Measurements from ENCODE around the gene PTPRA. TPM values are rescaled to one million over a fixed set of nuclear protein-coding genes. Genes with fewer than 3 reads are reported as not detected.

Gene PTPRA
- total and polyA plus RNA-seq, 10 of the 15 experiments (the other 5 are each of a cell fraction or from before 2014, with no cell fraction given) = 3.9 to 62.1 (median 34.6) TPM

DNA sequence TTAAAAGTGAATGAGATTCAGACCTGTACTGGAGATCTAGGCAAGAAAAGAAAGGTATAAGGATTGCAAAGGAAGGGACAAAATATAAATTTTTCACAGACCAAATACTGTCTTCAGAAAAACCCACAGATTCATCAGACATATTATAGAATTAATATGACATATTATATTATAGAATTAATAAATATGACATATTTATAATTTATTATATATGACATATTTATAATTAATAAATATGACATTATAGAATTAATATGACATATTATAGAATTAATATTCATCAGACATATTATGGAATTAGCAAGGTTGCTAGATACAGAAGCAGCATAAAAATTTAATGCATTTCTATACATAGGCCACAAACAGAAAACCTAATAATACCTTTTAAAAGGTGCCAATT is 125.4 kb downstream of the PTPRA start:
- H3K36me3 ChIP-seq (ENCODE audit: control insufficient read depth in 2 of 2, insufficient read depth in 2 of 2, low read length in 1 of 2) = peaks cover 2 to 3% of the 10 kb centered on the region in 2 experiments; a peak in 3 of 4 replicates
- H3K4me3 ChIP-seq = no peak overlapping the region
- TF ChIP-seq RAD21 (IDR thresholded peaks at IDR 0.05; ENCODE audit: insufficient read depth, low read depth, low read length) (no peak), RCOR1 (conservative IDR thresholded peaks at IDR 0.05; ENCODE audit: low read depth, low read length) (no peak), FOXM1 (IDR thresholded peaks at IDR 0.05; ENCODE audit: low read depth, low read length) (no peak), CHD1 (IDR thresholded peaks at IDR 0.05; ENCODE audit: low read depth, low read length) (no peak), NBN (IDR thresholded peaks at IDR 0.05) (no peak), CREB1 (IDR thresholded peaks at IDR 0.05; ENCODE audit: low read depth) (no peak), PKNOX1 (IDR thresholded peaks at IDR 0.05) (no peak), BCL11A (IDR thresholded peaks at IDR 0.05; ENCODE audit: low read depth, low read length) (no peak), HCFC1 (IDR thresholded peaks at IDR 0.05; ENCODE audit: low read length) (no peak), NR2F1 (conservative IDR thresholded peaks at IDR 0.05) (no peak), KLF5 (IDR thresholded peaks at IDR 0.05; ENCODE audit: partially characterized antibody) (no peak), E2F4 (IDR thresholded peaks at IDR 0.05; ENCODE audit: low read depth, low read length) (no peak), BACH1 (IDR thresholded peaks at IDR 0.05; ENCODE audit: borderline replicate concordance) (no peak), BMI1 (IDR thresholded peaks at IDR 0.05; ENCODE audit: borderline replicate concordance) (no peak), ZNF274 (IDR thresholded peaks at IDR 0.05; ENCODE audit: insufficient read depth, insufficient read length) (no peak), SMAD1 (IDR thresholded peaks at IDR 0.05; ENCODE audit: low read depth, partially characterized antibody) (no peak), MYC (IDR thresholded peaks at IDR 0.05; ENCODE audit: insufficient read depth, insufficient read length, insufficient replicate concordance, low read length, severe bottlenecking) (no peak)
- TF ChIP-seq, protein P1, sequence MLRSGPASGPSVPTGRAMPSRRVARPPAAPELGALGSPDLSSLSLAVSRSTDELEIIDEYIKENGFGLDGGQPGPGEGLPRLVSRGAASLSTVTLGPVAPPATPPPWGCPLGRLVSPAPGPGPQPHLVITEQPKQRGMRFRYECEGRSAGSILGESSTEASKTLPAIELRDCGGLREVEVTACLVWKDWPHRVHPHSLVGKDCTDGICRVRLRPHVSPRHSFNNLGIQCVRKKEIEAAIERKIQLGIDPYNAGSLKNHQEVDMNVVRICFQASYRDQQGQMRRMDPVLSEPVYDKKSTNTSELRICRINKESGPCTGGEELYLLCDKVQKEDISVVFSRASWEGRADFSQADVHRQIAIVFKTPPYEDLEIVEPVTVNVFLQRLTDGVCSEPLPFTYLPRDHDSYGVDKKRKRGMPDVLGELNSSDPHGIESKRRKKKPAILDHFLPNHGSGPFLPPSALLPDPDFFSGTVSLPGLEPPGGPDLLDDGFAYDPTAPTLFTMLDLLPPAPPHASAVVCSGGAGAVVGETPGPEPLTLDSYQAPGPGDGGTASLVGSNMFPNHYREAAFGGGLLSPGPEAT (IDR thresholded peaks at IDR 0.05; ENCODE audit: low read depth) = no peak
- DNase-seq (ENCODE audit: low read depth, low spot score) = no peak
- no peak overlapping the region for H3K27ac ChIP-seq (ENCODE audit: control insufficient read depth, insufficient read depth)
- H3K79me2 ChIP-seq (ENCODE audit: control insufficient read depth, insufficient read depth, low read length) = no peaks in the 10 kb centered on the region
- intact Hi-C loops (cut with micrococcal nuclease; ENCODE audit: unreplicated experiment) = no loop called here
- no peak overlapping the region for H3K4me2 ChIP-seq (ENCODE audit: control insufficient read depth, insufficient read depth)
- FAIRE-seq = no peak
- POLR2A ChIA-PET = no interaction called here
- in situ Hi-C loops (cut with MboI) = no loop called here
- H3K27me3 ChIP-seq (replicated peaks in 1 of 2; ENCODE audit: control insufficient read depth in 2 of 2, insufficient read depth in 2 of 2, low read length in 1 of 2) = no peaks in the 10 kb centered on the region
- SMC1A ChIA-PET (ENCODE audit: uncharacterized antibody, unreplicated experiment) = interaction anchor here (0.9 kb wide), 1 partner anchor 255 kb away, joined by 3 read pairs; no protein-coding TSS in a partner anchor
- no TSS peak for BruUV-seq (replicated peaks)
- no peak for ATAC-seq
- CTCF ChIA-PET = no interaction called here
- H3K4me1 ChIP-seq (ENCODE audit: control insufficient read depth, insufficient read depth, low read length) = no peaks in the 10 kb centered on the region
- no peak overlapping the region for H2AFZ ChIP-seq (ENCODE audit: control insufficient read depth, low read depth, low read length)
- no peaks in the 10 kb centered on the region for H4K20me1 ChIP-seq (ENCODE audit: control insufficient read depth, insufficient read depth)
- H3K9ac ChIP-seq (ENCODE audit: control insufficient read depth, insufficient read depth, low read length) = no peak overlapping the region
- H3K9me3 ChIP-seq (replicated peaks; ENCODE audit: control insufficient read depth, insufficient read depth, low read length) = no peaks in the 10 kb centered on the region
- RAD21 ChIA-PET (ENCODE audit: unreplicated experiment) = no interaction called here
